Common myeloid progenitor, CD34-positive (primary cell): ENCODE results near the gene RNH1.

Source experiments
- CTCF ChIA-PET: fragments of 350-600 bp; sonication (Branson Sonifier 250); formaldehyde crosslinking; loops from one replicate; lab custom pipeline; 2021; ENCODE audit warnings: antibody characterized with exemption; lab: Charles Lee
- POLR2A ChIA-PET: fragments of 350-600 bp; sonication (Branson Sonifier 250); formaldehyde crosslinking; loops from one replicate; lab custom pipeline; 2021; ENCODE audit warnings: antibody characterized with exemption; lab: Charles Lee
- DNase-seq, 3 donors: peaks; one replicate each; pipeline versions ENCODE4 v3.0.0 to v3.0.0-alpha.2; 2013
- H3K27ac ChIP-seq, 2 experiments: 1 replicate in 1 of 2; 2 replicates in 1 of 2; pipeline ENCODE4 v1.7.0; 2013; ENCODE audit warnings: inconsistent platforms in 2 of 2, low read length in 2 of 2, mild to moderate bottlenecking in 2 of 2, low read depth in 1 of 2, moderate library complexity in 1 of 2; ENCODE audit not compliant: severe bottlenecking in 2 of 2, insufficient read depth in 1 of 2, poor library complexity in 1 of 2
- H3K27me3 ChIP-seq, 5 experiments: replicated peaks in 2 of 5; 1 replicate in 3 of 5; 2 replicates in 2 of 5; pipeline versions ENCODE4 v1.6.1 to v1.7.0; 2013; ENCODE audit warnings: low read length in 4 of 5, mild to moderate bottlenecking in 2 of 5, moderate library complexity in 2 of 5, inconsistent platforms in 1 of 5; ENCODE audit not compliant: insufficient read depth in 5 of 5, control insufficient read depth in 4 of 5
- H3K36me3 ChIP-seq, 4 experiments: 1 replicate in 2 of 4; 2 replicates in 2 of 4; pipeline versions ENCODE4 v1.6.1 to v1.7.0; 2013; ENCODE audit warnings: low read length in 3 of 4, control low read depth in 1 of 4, mild to moderate bottlenecking in 1 of 4; ENCODE audit not compliant: control insufficient read depth in 4 of 4, insufficient read depth in 4 of 4
- H3K4me1 ChIP-seq, 4 experiments: 1 replicate in 3 of 4; 2 replicates in 1 of 4; pipeline versions ENCODE4 v1.6.1 to v1.7.1; 2013; ENCODE audit warnings: low read length in 3 of 4, mild to moderate bottlenecking in 3 of 4, control low read depth in 1 of 4, inconsistent platforms in 1 of 4, moderate library complexity in 1 of 4; ENCODE audit not compliant: control insufficient read depth in 4 of 4, insufficient read depth in 4 of 4; ENCODE audit errors: control extremely low read depth in 1 of 4
- H3K4me3 ChIP-seq, 7 experiments: 1 replicate in 4 of 7; 2 replicates in 3 of 7; pipeline versions ENCODE4 v1.5.1 to v1.7.0; 2013; ENCODE audit warnings: mild to moderate bottlenecking in 7 of 7, low read length in 6 of 7, moderate library complexity in 6 of 7, inconsistent platforms in 2 of 7, low read depth in 2 of 7, control low read depth in 1 of 7; ENCODE audit not compliant: insufficient read depth in 4 of 7, control insufficient read depth in 1 of 7; ENCODE audit errors: extremely low read depth in 1 of 7
- H3K9me3 ChIP-seq, 5 experiments: 1 replicate in 4 of 5; 2 replicates in 1 of 5; pipeline versions ENCODE4 v1.6.1 to v1.7.1; 2013; ENCODE audit warnings: low read length in 4 of 5, mild to moderate bottlenecking in 2 of 5, inconsistent platforms in 1 of 5, low read depth in 1 of 5, moderate library complexity in 1 of 5; ENCODE audit not compliant: control insufficient read depth in 4 of 5, insufficient read depth in 2 of 5; ENCODE audit errors: control extremely low read depth in 1 of 5
- WGBS: methylation state at CpG from one replicate; pipeline ENCODE4 v1.1.5; 2013; ENCODE audit not compliant: insufficient coverage; 5-methylcytosine and 5-hydroxymethylcytosine counted together

RNH1 gene

DNA sequence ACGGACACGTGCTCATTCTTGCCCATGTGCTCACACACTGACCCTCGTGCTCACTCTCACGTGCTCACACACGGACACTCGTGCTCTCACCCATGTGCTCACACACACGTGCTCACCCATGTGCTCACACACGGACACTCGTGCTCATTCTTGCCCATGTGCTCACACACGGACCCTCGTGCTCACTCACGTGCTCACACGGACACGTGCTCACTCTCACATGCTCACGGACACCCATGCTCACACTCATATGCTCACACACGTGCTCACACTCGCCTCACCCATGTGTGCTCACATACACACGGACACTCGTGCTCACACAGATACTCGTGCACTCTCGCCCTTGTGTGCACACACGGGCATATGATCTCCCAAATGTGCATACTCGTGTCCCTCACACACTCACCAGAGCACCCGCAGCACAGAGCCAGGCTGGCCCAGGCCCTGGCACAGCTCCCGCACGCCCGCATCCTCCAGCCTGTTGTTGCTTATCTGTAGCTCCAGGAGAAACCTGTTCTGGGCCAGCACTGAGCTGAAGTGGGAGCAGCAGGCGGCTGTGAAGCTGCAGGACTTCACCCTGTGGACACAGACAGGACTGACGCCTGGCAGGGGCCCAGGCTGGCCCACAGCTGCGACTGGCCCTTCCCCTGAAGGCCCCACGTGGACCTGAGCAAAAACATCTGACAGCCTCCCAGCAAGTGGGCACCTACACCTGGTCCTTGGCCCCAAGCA, 9.3 kb downstream of the RNH1 start:
- H3K27me3 ChIP-seq = no peaks in the 10 kb centered on the region
- H3K36me3 ChIP-seq = peaks cover 2 to 88% (median 60%) of the 10 kb centered on the region in 4 experiments
- ChIA-PET CTCF (interaction anchor here (1.1 to 1.4 kb wide), 2 partner anchors 18 to 21 kb away, joined by 5 to 6 read pairs; no protein-coding TSS in a partner anchor), POLR2A (interaction anchor here (1.3 kb wide), 1 partner anchor 9 kb away, joined by 5 read pairs; the partner anchor contains the start of gene RNH1)
- H3K4me3 ChIP-seq = no peak overlapping the region
- no peak for DNase-seq
- no peaks in the 10 kb centered on the region for H3K4me1 ChIP-seq
- 97% methylated on average over 31 of the region's 31 CpGs for WGBS
- no peaks in the 10 kb centered on the region for H3K9me3 ChIP-seq
- H3K27ac ChIP-seq = no peak overlapping the region

DNA sequence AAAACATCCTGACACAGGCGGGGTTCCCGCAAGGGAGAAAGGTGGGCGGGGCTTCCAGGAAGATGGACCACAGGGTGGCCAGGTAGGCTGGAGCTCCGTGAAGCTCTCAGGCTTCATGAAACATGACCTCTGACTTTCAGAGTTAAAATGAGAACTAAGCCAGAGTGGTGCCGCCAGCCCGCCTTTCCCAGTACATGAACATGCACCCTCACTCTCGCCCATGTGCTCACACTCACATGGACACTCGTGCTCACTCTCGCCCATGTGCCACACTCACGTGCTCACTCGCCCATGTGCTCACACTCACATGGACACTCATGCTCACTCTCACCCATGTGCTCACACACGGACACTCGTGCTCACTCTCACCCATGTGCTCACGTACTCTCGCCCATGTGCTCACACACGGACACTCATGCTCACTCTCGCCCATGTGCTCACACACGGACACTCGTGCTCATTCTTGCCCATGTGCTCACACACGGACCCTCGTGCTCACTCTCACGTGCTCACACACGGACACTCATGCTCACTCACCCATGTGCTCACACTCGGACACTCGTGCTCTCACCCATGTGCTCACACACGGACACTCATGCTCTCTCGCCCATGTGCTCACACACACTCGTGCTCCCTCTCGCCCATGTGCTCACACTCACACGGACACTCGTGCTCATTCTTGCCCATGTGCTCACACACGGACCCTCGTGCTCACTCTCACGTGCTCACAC, 10.0 kb downstream of the RNH1 start:
- Histone ChIP-seq H3K4me3 (no peak overlapping the region), H3K4me1 (no peaks in the 10 kb centered on the region), H3K27me3 (no peaks in the 10 kb centered on the region), H3K27ac (no peak overlapping the region), H3K9me3 (no peaks in the 10 kb centered on the region), H3K36me3 (peaks cover 2 to 90% (median 61%) of the 10 kb centered on the region in 4 experiments)
- no peak for DNase-seq
- ChIA-PET POLR2A (interaction anchor here (1.3 kb wide), 1 partner anchor 10 kb away, joined by 5 read pairs; the partner anchor contains the start of gene RNH1), CTCF (no interaction called here)
- 97% methylated on average over 34 of the region's 34 CpGs for WGBS

DNA sequence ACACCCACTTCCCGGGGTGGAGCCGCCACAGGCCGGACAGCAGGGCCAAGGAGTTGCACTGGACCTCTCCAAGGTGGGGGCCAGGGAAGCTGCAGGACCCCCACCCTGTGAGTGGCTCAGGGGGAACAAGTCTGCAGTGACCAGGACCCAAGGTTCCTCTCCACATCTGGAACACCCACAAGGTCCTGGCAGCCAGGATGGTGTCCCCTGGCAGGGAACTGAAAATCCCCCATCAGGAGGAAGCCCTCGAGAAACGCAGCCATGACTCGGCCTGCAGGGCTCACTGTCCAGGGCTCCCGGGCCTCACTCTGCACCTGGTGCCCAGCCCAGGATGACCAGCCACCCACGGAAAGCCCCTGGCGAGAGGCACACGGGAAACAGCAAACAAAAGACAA, 11.5 kb downstream of the RNH1 start:
- Histone ChIP-seq H3K36me3 (peaks cover 4 to 85% (median 59%) of the 10 kb centered on the region in 4 experiments), H3K4me1 (no peaks in the 10 kb centered on the region), H3K4me3 (no peak overlapping the region), H3K9me3 (no peaks in the 10 kb centered on the region), H3K27ac (no peak overlapping the region), H3K27me3 (no peaks in the 10 kb centered on the region)
- CTCF ChIA-PET = interaction anchor here (1.4 kb wide), 1 partner anchor 8 kb away, joined by 6 read pairs; no protein-coding TSS in a partner anchor
- 89% methylated on average over 7 of the region's 10 CpGs for WGBS
- POLR2A ChIA-PET = no interaction called here
- DNase-seq = no peak

DNA sequence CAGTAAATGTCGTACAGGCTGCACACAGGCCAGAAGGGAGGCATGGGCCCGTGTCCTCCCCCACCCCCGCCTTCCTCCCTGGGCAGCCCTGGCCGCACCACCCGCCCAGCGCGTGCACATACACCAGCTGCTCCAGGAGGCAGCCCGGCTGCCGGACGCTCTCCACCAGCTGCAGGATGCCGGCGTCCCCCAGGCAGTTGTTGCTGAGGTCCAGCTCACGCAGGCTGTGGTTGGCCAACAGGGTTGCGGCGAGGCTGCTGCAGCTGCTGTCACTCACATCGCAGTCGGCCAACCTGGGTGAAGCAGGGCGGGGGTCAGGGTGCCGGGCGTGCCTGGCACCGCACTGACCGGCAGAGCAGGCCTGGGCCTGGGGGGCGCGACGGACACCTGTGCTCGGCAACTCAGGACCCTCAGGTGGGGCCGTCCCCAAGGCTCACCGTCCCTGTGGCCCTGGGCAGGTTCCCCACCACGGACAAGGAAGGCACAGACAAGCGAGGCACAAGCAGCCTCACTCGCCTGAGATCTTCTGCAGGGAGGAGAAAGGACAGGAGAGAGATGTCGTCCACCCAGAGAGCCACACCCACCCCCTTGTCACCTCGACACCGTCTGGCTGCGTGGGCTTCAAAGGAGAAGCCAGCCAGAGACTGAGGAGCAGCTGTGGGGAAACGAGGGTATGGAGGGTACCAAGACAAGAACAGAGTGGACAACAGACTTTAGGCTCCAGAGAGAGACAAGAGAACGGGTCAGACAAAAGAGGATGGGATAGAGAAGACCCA, 12.1 kb downstream of the RNH1 start:
- no peak for DNase-seq
- H3K4me3 ChIP-seq = no peak overlapping the region
- ChIA-PET POLR2A (no interaction called here), CTCF (interaction anchor here (1.4 kb wide), 2 partner anchors 8 to 12 kb away, joined by 4 to 6 read pairs; partner anchors contain the start of gene RNH1)
- 93% methylated on average over 34 of the region's 37 CpGs for WGBS
- no peaks in the 10 kb centered on the region for H3K4me1 ChIP-seq
- H3K9me3 ChIP-seq = no peaks in the 10 kb centered on the region
- H3K27ac ChIP-seq = no peak overlapping the region
- no peaks in the 10 kb centered on the region for H3K27me3 ChIP-seq
- peaks cover 2 to 85% (median 59%) of the 10 kb centered on the region in 4 experiments for H3K36me3 ChIP-seq

DNA sequence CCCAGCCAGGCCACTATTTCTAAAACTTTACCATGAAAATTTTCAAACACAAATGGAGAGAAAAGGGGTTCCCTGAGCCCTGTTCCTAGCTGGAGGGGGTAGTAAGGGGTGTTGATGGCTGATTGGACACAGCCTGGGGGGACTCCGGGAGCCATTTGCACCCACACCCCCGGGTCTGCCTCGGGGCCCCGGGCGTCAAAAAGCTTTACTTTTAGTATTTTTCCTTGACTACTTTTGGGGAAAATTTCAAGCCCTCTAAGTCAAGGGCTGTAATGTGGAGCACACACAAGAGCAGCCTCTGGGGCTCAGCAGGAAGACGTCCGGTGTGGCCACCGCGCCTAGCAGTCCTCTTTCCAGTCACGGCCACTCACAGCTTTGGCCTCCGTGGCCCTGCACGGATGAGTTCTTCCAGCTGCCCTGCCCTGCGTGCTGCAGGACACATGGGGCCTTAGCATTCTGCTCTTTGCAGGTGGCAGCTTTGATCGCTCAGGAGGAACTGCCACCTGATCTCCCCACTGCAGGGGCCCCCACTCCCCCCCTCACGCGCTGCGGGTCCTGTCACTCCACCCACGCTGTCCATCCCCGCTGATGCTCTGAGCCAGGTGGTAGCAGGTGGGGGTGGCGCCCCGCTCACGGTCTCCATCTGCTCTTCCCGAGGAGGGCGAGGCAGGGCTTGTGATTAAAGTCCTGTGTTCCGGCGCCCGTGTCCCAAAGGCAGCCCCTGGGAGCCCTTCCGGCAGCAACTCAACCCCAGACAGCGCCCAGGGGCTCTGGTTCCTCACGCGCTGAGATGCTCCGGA, 14.4 kb downstream of the RNH1 start:
- no peak overlapping the region for H3K4me3 ChIP-seq
- DNase-seq = no peak
- no peaks in the 10 kb centered on the region for H3K27me3 ChIP-seq
- WGBS = 96% methylated on average over 29 of the region's 32 CpGs
- ChIA-PET CTCF (no interaction called here), POLR2A (no interaction called here)
- H3K4me1 ChIP-seq = no peaks in the 10 kb centered on the region
- no peaks in the 10 kb centered on the region for H3K9me3 ChIP-seq
- H3K27ac ChIP-seq = no peak overlapping the region
- peaks cover 2 to 71% (median 46%) of the 10 kb centered on the region in 4 experiments for H3K36me3 ChIP-seq

DNA sequence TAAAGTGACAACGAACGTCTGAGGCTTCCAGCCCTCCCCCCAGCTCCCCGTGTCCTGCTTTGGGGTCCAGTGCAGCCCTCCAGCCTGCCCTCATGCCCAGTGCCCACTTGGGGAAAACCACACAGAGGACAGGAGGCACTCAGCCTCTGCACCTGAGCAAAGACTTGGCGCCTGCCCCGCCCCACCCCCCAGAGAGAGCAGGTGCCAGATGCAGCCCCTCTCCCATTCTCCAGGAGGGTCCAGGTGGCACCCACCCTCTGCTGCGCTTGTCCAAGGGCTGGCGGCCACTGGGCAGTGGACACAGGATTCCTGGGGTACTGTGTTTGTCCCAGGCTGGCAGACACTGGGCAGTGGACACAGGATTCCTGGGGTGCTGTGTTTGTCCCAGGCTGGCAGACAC, 15.7 kb downstream of the RNH1 start:
- Histone ChIP-seq H3K9me3 (no peaks in the 10 kb centered on the region), H3K4me1 (no peaks in the 10 kb centered on the region), H3K27me3 (no peaks in the 10 kb centered on the region), H3K27ac (no peak overlapping the region), H3K36me3 (peaks cover 2 to 61% (median 41%) of the 10 kb centered on the region in 4 experiments), H3K4me3 (no peak overlapping the region)
- ChIA-PET CTCF (interaction anchor here (0.9 kb wide), 1 partner anchor 12 kb away, joined by 3 read pairs; no protein-coding TSS in a partner anchor), POLR2A (interaction anchor here (1.1 kb wide), 1 partner anchor 14 kb away, joined by 3 read pairs; no protein-coding TSS in a partner anchor)
- no peak for DNase-seq
- WGBS = 97% methylated on average over 6 of the region's 7 CpGs
